GM19452 (cell line): ENCODE measurements around the gene KCTD6.

Source experiments
- ATAC-seq: cut with Tn5 transposase; IDR thresholded peaks from one replicate; pipeline ENCODE4 v1.9.1; 2021; ENCODE audit not compliant: unreplicated experiment

KCTD6 gene

DNA sequence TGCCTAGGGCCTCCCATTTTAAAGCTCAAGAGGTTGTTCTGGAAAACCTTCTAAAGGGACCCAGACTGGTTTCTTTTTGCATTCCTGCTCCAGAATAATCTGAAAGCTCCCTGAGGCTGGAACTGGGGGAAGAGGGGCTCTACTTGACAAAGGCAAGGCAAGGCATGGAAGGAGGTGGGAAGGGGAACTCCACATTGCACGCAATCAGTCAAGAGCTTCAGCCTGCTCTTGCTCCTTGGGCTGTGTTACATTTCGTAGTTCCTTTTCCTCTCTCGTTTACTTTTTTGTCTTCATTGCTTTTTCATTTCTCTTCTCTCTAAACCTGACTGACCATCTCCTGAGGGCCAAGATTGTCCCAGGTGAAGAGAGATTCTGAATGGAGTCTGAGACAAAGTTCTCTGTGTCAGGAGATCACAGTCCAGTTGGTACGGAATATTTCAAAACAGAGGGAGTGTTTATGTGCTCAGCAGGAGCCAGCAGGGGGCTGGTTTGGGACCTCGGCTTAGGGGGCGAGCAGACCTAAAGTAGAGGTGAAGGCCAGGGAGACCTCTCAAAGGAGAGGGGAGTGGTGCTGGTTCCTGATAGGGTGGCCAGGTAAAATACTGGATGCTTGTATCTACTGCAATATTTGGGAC is 6.0 kb upstream of the KCTD6 start:
- no peak for ATAC-seq

DNA sequence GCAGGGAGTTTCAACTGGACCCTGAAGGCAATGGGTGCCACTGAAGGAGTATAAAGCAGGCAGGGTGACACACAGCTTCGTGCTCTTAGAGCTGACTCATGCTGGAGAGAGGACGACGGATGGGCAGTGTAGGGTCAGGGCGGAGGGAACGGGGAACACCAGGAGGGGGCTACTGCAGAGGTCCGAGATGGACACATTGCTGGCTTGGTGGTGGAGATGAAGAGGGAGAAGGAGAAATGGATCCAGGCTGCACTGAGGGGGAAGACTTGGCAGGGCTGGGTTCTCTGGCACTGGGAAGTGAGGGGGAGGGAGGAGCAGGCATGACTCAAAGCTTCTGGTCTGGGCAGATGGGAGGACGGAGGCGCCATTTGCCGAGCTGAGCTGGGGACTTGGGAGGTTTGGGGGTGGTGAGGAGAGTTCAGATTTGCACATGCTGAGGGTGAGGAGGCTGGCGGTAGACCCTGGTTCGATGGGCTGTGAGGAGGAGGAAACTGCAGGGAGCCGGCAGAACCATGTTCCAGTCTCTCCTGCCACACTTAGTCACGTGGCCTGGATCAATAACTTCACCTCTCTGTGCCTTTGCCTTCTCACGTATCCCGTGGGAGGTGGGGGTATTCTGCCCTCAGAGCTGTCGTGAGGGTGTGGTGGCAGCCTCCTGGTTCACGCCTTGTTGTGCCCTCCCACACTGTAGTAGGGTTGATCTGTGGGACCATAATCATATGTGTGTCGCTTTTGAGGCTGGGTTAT is 4.6 kb upstream of the KCTD6 start:
- no peak for ATAC-seq

DNA sequence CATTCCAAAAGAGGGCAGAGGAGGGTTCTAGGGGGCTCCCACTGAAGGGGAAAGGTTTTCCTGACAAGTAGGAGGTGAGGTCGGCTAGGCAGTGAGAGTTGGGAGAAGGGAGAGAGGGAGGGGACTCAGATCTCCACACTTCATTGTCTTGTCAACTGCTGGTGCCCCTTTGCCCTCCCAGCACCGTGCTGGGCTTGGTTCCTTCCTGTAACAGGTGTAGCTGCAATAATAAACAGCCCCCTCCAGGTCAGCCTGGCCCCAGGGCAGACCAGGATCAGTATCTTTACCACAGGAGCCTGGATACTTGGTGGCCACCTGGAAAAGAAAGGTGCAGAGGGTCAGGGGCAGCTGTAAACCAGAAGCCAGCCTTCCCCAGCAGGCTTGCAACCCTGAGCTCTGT is 2.9 kb upstream of the KCTD6 start:
- ATAC-seq = no peak

DNA sequence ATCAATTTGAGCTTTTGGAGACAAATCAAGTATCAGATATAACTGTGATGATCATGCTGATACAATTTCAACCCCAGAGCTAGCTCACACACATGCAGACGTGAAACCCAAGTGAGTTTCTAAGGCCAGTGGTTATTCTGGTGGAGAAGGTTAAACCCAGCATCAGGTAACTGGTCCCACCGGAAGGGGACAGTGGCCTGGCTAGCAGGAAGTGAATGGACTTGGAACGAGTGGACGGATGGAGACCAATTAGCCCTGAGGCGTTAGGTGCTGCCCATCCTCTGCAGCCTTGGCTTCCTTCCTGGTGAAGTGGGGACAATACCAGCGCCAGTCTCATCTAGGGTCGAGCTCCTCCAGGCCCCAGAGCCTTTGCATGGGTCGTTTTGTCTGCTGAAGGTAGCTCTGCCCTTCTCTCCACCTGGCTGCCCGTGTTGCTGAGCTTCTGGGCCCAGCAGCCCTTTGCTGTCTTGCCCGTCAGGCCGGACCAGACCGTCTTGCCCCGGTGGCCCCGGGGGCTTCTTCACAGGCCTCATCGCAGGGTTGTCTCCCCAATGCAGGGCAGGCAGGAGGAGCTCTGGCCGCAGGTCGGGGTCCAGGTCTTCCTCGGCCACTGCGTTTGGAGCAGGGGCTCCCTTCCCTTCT is 915 bp upstream of the KCTD6 start:
- no peak for ATAC-seq

DNA sequence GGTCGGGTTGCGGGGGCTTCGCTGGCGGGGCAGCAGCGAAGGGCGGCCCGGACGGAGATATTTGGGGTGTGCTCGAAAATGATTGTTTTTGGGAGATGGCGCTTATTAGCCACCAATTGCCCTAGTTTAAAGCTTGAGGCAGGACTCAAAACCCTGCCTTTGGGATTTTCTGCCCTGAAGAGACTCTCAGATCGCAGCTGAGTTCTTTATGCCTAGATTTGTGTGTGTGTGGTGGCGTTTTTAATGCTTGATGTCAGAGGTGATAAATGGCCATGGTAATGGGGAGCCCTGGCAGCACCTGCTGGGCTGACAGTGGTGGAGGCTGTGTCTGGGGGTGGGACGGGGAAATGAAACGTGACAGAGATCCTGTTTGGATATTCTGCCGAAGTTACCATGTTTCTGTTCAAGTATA is 604 bp downstream of the KCTD6 start:
- ATAC-seq = peak; percentile 15

DNA sequence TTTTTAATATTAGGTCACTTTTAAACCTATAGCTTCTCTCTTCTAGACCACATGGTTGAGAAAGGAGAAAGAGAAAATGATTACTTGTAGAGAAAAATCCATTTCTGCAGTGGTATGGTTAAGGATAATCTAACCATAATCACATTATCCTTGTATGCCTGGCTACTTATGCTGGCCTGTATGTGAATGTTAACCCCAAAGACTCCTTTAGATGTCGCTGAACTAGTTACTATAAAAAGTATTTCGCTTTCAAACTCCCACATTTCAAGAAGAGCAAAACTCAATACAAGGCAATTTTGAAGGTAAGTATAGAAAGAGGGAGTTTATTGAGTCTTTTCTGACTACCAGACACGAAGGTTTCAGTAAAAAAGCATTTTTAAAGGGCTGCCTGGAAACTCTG is 2.2 kb downstream of the KCTD6 start:
- ATAC-seq = no peak

DNA sequence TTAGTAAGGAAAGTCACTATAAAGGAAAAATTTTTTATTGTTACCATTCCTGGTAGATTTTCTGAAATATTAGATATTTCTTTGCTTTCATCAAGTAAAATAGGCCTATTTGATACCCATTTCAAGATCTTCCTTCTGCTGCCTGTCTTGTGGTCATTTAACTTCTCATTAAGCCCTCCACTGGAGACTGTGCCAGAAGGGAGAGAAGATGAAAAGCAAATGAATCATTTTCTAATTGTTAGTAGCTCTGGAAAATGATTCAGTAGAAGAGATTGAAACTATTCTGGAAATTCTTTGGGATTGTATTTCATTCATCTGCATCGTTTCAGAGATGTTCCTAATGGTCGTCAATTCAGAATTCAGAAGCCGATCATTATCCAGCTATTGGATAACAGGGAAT is 3.2 kb downstream of the KCTD6 start:
- no peak for ATAC-seq

DNA sequence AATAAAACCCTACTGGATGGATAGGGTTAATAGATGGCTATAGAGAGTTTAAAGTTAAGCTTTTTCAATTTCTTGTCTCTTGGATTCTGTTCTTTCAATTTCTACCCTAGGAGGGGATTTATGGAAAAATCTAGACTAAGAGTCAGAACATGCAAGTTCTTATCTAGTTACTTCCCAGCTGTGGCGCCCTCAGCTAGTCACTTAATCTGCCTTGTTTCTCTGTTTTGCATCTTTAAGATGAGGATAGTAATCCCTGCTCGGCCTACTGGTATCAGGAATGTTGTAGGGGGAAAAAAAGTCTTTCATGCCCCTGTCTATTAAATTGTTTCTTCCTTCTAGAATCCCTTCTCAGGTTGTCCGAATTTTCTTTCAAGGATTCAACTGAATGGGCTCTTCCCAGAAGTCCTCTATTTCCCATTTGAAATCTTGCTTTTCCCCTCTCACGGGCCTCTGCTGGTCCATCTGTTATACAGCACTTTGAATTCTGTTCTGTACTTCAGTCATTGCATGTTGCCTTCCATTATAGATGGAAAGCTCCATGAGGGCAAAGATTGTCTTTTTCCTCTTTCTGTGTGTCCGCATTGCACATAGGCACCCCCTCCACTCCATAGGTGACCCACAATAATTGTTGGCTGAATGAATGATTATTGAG is 4.4 kb downstream of the KCTD6 start:
- ATAC-seq = no peak

DNA sequence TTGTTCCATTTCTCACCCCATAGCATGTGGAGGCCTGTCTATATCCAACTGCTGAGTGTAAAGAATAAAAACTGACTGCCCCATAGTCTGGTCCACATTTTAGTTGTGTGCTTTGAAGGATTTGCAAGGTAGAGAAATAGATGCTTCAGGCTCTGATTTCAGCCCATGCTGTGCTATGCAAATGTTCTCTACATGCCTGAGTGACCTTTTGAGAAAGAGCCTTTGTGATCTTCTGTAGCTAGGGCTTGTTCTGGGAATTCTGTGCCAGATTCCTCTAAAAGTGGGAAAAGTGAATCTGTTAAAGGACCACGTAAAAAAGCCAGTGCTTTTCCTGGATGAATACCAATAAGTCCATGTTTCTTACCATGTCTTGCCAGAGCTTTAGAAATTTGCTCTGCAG is 5.2 kb downstream of the KCTD6 start:
- no peak for ATAC-seq

DNA sequence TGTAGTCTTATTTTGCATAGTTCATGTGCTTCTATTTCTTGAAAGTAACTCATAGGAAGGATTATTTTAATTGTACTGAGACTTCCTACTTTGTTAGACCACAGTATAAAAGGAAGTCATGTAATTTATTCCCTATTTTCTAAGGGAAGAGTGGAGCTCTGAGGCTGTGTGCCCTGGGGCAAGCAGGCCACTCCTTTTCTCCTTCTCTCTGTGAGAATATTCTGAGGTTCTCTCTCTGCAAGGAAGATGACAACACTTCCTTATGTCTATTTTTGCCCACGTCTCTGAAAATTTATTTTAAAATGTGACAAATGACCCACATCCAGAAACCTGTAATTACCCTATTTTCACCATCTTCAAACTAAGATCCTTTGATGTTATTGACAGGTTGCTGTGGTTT is 11.0 kb downstream of the KCTD6 start:
- no peak for ATAC-seq

DNA sequence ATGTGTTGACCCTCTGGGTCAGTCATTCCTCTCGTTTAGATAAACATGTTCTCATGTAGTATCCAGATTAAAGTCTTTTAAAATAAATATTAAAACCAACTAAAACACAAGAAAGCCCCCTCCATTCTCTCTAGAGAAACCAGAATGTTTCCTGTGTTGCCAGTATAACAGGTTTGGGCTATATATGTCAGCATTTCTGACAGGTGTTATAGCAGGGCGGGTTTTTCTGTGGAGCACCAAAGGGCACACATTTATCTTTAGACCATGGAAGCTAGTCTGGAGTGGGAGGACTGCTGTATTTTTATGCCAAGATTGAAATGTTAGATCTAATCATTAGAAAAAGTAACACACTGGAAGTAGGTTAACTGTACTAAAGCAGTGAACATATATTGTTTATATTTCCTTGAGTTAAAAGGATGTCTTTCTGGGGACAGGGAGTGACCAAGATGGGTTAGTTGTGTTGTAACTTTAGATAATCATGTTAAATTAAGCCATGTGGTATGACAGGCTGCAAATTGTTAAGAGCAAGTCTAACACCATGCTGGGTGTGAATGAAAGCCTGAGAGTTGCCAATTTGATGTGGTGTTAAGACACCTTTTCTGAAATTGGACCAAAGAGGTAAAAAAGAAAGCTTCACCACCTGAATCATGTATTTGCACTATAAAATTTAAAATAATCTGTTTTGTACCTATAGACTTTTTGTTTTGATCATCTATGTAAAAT is 15.6 kb downstream of the KCTD6 start:
- no peak for ATAC-seq

DNA sequence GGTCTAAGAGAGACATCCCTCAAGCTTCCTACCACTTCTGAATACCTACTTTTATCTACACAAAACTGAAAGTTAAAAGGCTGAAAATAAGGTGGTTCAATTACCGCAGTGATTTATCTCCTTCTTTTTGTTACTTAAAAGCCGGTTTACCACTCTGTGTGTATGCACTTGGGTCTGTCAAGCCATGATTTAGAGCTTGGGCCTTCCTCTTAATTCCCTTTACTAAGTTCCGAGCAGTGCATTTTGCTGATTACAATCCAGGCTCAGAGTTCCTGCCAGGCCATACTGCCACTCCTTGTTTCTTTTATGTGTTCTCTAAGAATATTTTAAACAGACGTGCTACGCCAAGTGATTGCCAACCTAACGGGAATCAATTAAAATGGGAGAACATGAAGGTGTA is 16.5 kb downstream of the KCTD6 start:
- no peak for ATAC-seq

DNA sequence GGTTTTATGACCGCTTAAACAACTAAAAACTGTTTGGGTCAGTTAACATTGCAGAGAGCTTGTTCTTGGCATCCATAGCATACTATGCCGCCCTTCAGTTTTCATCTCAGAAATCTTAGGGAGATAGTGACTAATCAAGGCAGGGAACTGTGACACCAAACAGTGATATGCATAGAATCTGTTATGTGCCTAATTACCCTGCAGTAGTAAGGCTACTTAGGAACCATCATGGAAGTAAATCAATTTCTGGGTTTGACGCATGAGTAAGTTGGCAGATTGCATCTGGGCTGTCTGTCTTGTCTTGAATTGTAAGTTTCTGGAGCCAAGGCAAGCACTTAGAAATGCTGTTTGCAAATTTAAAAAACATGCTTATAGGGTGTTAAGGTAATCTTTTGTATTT is 22.5 kb downstream of the KCTD6 start:
- ATAC-seq = no peak

DNA sequence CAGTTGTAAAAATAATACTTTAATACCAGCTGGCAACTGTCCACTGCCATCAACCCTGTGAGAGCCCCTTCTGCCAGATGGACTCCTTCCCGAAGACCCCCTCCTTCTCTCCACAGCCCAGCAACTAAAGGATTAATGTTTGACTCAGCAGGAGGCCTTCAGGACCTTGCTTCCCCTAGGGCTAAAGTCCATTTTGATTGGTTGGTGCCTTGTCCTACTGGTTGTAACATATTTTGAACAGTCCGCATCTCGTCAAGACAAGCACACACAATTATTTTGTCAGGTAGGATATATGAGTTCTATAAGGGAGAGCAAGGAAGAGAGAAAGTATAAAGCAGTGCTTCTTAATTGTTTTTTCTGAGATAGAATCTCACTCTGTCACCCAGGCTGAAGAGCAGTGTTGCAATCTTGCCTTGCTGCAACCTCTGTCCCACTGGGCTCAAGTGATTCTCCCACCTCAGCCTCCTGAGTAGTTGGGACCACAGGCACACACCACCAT is 26.4 kb downstream of the KCTD6 start:
- no peak for ATAC-seq

DNA sequence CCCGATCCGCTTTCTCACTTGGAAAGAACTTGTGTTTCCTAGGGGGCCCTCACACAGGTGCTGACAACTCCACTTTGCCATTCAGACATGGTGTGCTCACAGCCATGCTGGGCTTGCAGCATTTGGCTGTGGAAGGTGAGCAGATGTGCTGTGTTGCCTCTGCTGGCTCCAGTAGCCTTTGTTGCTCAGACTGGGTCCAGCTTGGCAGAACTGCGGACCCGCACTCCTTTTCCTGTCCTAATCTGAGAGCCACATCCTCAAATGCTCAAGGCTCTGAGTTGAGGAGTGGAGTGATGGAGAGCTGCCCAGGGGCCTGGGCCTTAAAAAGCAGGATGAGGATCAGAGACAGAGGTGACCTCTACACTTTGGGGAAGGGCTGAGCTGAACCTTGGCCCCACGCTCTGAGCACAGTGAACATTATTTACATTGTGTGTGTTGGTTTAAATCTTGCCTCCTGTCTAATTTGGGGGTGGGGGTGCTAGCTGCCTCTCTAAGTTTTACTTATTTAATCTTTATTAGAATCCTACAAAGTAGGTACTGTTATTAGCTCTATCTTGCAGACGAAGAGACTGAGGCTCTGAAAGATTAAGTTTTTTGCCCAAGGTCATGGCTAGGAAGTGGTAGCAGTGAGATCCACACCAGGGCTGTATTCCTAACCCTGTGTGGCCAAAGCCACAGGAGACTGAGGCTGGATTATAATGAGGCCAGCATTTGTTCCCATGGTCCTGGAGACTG is 27.9 kb downstream of the KCTD6 start:
- ATAC-seq = no peak

DNA sequence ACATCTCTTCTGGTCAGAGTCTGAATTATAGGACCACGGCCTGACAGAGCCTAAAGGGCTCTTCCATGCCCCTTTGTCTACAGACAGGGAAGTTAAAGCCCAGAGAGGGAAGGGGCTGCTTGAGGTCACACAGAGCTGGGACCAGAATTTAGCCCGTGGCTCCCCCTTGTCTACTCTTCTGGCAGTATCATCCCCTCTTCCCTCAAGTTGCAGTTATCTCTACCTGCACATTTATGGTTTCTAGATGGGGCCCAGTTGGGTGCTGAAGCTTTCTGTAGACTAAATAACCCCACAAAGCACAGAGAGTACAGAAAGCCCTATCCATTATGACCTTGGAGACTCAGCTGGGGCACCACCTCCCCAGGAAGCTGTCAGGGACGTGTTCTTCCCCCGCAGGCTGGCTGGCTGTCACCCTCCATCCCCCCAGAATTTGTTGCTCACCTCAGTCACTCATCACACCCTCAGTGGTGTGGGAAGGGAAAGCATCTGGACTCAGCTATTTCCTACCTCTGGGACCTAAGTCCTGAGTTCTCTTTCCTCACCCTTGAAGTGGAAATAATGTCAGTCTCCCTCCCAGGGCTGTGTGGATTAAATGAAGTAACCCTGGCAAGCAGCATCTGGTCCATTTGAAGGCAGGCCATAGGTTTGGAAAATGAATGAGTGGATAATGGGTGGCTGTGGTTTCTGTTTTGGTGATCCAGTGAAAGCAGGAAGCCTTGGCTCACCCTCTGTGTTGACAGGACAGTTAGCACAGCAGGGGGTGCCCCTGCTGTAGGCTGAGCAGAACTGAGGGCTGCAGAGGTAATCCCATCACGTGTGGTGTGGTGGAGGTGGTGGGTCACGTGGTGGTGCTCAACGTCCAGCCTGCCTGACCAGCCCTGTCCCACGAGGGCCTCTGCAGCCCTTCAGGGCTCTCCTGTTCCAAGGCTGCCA is 28.8 kb downstream of the KCTD6 start:
- ATAC-seq = no peak

DNA sequence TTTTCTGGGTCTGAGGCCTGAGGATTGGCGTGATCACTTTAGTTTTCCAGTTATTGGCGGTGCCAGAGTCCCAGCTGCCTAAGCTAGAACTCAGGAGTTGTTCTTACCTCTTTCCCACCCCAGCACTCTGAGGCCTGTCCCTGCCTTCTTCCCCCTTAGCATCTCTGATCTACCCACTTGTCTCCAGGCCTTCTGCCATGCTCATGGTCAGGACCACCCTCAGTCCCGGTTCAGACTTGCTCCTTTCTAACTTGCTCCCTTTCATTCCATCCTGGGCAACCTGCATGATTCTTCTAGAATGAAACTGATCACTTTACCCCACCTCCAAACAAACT is 29.4 kb downstream of the KCTD6 start:
- no peak for ATAC-seq

DNA sequence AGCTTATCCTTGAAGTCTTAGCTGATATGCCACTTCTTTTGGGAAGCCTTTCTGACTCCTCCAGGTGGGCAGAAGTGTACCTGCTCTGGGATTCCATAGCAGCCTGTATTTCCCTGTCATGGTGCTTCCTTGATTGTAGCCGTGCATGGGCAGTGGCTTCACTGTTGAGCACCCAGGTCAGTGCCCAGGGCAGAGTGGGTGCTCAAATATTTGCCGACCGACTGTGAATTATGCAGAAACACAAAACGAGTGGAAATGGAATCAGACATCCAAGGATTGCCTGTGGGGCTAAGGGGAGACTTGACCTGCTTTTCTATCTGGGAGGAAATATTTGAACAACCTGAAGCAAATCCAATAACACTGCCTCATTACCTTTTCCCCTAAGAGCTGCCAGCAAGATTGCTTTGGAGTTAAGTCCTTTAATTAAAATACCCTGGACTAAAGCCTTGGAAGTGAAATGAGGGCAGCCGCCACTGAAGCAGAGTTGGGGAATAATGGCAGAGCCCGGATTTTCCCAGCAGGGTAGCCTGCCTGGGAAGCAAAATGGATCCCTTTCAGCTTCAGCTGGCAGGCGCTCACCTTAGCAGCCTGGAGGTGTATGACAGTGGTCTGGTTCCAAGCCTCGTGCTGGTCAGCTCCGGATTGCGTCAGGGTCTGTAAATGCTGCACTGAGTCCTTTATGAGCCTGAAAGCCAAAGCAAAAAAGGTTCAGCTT is 30.2 kb downstream of the KCTD6 start:
- ATAC-seq = no peak
